Mesothelial cell of epicardium (in vitro differentiated cells): ENCODE measurements around the gene SLC2A2. TPM values are rescaled to one million over a fixed set of nuclear protein-coding genes. Genes with fewer than 3 reads are reported as not detected.

ENCODE experiments used
- DNase-seq, 2 experiments: peaks; one replicate each; pipeline ENCODE4 v3.0.0; 2021; ENCODE audit warnings: low spot score in 2 of 2; ENCODE audit not compliant: unreplicated experiment in 2 of 2
- H3K27ac Mint-ChIP-seq: 2 replicates; pipeline ENCODE4 v1.8.0; 2021; ENCODE audit warnings: mixed read lengths
- H3K27me3 Mint-ChIP-seq: 2 replicates; pipeline ENCODE4 v1.8.0; 2021; ENCODE audit warnings: low read depth, mixed read lengths
- H3K36me3 Mint-ChIP-seq: 2 replicates; pipeline ENCODE4 v1.8.0; 2021; ENCODE audit warnings: mixed read lengths
- H3K4me1 Mint-ChIP-seq: 2 replicates; pipeline ENCODE4 v1.8.0; 2021; ENCODE audit warnings: mixed read lengths
- H3K4me3 Mint-ChIP-seq: 2 replicates; pipeline ENCODE4 v1.8.0; 2021; ENCODE audit warnings: mild to moderate bottlenecking, moderate library complexity, mixed read lengths
- H3K9me3 Mint-ChIP-seq: 2 replicates; pipeline ENCODE4 v1.8.0; 2021; ENCODE audit warnings: mixed read lengths
- total RNA-seq: library from RNA; stranded (reverse); gene quantifications from 3 replicates; pipeline ENCODE4 v1.2.1, GENCODE V29; 2021
- TF ChIP-seq, protein P1 (sequence below): fragments of 200-600 bp; sonication (generic); IDR thresholded peaks from one replicate; pipeline ENCODE4 v1.5.0; 2021; ENCODE audit warnings: antibody characterized with exemption; ENCODE audit not compliant: unreplicated experiment

Gene SLC2A2
- total RNA-seq, 1 donor from 2014 or later = not detected

GRCh38 chr3:170992854-170993253 is 33.7 kb downstream of the SLC2A2 start:
- Mint-ChIP-seq H3K4me1 (peaks cover 1% of the 10 kb centered on the region), H3K27ac (no peak overlapping the region), H3K9me3 (peaks cover 14% of the 10 kb centered on the region), H3K27me3 (no peaks in the 10 kb centered on the region), H3K4me3 (no peak overlapping the region), H3K36me3 (peaks cover 5% of the 10 kb centered on the region)
- DNase-seq = no peak
- TF ChIP-seq, protein P1, sequence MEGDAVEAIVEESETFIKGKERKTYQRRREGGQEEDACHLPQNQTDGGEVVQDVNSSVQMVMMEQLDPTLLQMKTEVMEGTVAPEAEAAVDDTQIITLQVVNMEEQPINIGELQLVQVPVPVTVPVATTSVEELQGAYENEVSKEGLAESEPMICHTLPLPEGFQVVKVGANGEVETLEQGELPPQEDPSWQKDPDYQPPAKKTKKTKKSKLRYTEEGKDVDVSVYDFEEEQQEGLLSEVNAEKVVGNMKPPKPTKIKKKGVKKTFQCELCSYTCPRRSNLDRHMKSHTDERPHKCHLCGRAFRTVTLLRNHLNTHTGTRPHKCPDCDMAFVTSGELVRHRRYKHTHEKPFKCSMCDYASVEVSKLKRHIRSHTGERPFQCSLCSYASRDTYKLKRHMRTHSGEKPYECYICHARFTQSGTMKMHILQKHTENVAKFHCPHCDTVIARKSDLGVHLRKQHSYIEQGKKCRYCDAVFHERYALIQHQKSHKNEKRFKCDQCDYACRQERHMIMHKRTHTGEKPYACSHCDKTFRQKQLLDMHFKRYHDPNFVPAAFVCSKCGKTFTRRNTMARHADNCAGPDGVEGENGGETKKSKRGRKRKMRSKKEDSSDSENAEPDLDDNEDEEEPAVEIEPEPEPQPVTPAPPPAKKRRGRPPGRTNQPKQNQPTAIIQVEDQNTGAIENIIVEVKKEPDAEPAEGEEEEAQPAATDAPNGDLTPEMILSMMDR = no peak

DNA sequence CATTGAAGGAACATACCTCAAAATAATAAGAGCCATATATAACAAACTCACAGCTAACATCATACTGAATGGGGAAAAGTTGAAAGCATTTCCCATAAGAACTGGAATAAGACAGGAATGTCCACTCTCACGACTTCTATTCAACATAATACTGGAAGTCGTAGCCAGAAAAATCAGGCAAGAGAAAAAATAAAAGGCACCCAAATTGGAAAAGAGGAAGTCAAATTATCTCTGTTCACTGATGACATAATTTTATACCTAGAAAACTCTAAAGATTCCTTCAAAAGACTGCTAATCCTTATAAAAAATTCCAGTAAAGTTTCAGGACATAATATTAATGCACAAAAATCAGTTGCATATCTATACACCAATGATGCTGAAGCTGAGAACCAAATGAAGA is 34.9 kb downstream of the SLC2A2 start:
- Mint-ChIP-seq H3K9me3 (peaks cover 14% of the 10 kb centered on the region), H3K36me3 (peaks cover 5% of the 10 kb centered on the region), H3K27me3 (no peaks in the 10 kb centered on the region), H3K27ac (no peak overlapping the region), H3K4me3 (no peak overlapping the region), H3K4me1 (no peaks in the 10 kb centered on the region)
- TF ChIP-seq, protein P1 = no peak
- no peak for DNase-seq

GRCh38 chr3:170989100-170989648 is 37.3 kb downstream of the SLC2A2 start:
- H3K27me3 Mint-ChIP-seq = no peaks in the 10 kb centered on the region
- H3K27ac Mint-ChIP-seq = no peak overlapping the region
- TF ChIP-seq, protein P1 = no peak
- H3K36me3 Mint-ChIP-seq = peaks cover 5% of the 10 kb centered on the region
- H3K4me1 Mint-ChIP-seq = no peaks in the 10 kb centered on the region
- peaks cover 17% of the 10 kb centered on the region for H3K9me3 Mint-ChIP-seq
- no peak for DNase-seq
- H3K4me3 Mint-ChIP-seq = no peak overlapping the region

DNA sequence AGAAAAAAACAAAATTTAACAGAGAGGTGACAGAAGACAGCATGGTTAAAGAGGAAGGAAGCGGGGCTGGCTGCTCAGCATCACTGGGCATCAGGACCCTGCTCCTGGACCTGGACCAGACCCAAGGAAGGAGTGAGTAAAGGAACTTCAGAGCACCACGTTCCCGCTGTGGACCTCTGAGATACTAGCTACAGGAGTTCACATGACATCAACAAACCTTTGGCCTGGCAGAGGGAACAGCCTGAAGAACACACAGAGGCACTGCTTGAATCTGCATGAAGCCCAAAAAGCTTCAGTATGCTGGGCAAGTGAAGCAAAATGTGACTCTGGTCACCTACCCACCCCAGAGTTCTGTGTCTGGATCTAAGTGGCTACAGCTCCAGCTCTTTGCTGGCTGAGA is 38.1 kb downstream of the SLC2A2 start:
- H3K27me3 Mint-ChIP-seq = no peaks in the 10 kb centered on the region
- TF ChIP-seq, protein P1 = no peak
- no peak for DNase-seq
- H3K4me1 Mint-ChIP-seq = no peaks in the 10 kb centered on the region
- H3K36me3 Mint-ChIP-seq = peaks cover 5% of the 10 kb centered on the region
- H3K27ac Mint-ChIP-seq = no peak overlapping the region
- H3K9me3 Mint-ChIP-seq = peaks cover 21% of the 10 kb centered on the region
- H3K4me3 Mint-ChIP-seq = no peak overlapping the region

GRCh38 chr3:170985304-170985703 is 41.2 kb downstream of the SLC2A2 start:
- Mint-ChIP-seq H3K36me3 (no peaks in the 10 kb centered on the region), H3K4me1 (no peaks in the 10 kb centered on the region), H3K27ac (no peak overlapping the region), H3K27me3 (no peaks in the 10 kb centered on the region), H3K4me3 (no peak overlapping the region), H3K9me3 (peaks cover 9% of the 10 kb centered on the region)
- TF ChIP-seq, protein P1 = no peak
- DNase-seq = no peak

DNA sequence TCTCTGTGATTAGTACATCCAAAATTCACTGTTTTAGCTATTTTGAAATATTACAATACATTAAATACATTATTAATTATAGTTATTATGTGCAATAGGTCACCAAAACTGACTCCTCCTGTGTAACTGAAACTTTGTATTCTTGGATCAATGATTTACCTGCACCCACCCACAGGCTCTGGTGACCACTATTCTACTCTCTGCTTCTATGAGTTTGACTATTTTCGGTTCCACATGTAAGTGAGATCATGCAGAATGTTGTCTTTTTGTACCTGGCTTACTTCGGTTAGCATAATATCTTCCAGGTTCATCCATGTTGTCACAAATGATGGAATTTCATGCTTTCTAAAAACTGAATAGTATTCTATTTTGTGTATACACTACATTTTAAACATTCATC is 43.8 kb downstream of the SLC2A2 start:
- H3K9me3 Mint-ChIP-seq = peaks cover 9% of the 10 kb centered on the region
- H3K4me1 Mint-ChIP-seq = peaks cover 3% of the 10 kb centered on the region
- H3K27me3 Mint-ChIP-seq = no peaks in the 10 kb centered on the region
- TF ChIP-seq, protein P1 = no peak
- DNase-seq = no peak
- H3K27ac Mint-ChIP-seq = no peak overlapping the region
- H3K4me3 Mint-ChIP-seq = no peak overlapping the region
- no peaks in the 10 kb centered on the region for H3K36me3 Mint-ChIP-seq
